Activated CD4-positive, alpha-beta T cell treated with anti-CD3 and anti-CD28 coated beads for 1 hour (primary cell): ENCODE data around the gene MKNK1.
A peak's percentile ranks its signal among the peaks of the same experiment; 100 is the strongest.

Experiments
- DNase-seq: peaks from one replicate; pipeline ENCODE4 v3.0.0-alpha.2; 2020

Gene MKNK1

DNA sequence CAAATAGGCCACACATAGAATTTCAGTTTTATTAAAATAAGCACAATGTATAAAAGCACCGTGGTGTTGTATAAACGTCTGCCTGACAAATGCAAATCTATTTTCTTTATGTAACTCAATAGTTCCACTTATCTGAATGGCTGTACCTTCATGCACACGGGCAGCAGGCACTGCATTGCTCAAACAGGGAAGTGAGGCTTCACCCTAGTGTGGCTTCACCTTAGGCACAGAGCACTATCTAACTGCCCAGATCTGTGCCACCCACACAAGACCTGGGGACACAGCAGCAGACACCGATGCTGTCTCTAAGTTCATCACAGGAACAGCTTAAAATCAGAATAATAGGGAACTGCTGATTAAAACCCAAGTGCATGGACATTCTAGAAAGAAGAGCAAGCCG lies 46.7 kb downstream of the MKNK1 start:
- DNase-seq: no peak

DNA sequence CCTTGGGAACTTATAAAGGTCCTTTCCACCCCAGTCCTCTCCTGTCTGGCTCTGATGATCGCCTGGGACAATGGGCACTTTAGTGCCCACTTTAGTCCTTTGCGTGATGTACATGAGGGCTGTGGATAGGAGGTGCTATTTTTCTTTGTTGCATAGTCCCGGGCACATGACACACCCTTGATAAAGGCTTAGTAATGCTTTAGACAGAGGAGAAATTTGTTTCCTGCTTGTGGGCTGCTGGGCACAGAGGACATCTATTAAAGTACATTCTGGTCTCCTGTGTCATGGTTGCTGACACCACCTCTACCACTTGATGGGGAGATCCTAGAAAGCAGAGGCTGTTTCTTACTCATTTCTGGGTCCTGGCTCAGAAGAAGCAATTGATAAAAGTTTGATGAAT lies 47.2 kb downstream of the MKNK1 start:
- DNase-seq: no peak

DNA sequence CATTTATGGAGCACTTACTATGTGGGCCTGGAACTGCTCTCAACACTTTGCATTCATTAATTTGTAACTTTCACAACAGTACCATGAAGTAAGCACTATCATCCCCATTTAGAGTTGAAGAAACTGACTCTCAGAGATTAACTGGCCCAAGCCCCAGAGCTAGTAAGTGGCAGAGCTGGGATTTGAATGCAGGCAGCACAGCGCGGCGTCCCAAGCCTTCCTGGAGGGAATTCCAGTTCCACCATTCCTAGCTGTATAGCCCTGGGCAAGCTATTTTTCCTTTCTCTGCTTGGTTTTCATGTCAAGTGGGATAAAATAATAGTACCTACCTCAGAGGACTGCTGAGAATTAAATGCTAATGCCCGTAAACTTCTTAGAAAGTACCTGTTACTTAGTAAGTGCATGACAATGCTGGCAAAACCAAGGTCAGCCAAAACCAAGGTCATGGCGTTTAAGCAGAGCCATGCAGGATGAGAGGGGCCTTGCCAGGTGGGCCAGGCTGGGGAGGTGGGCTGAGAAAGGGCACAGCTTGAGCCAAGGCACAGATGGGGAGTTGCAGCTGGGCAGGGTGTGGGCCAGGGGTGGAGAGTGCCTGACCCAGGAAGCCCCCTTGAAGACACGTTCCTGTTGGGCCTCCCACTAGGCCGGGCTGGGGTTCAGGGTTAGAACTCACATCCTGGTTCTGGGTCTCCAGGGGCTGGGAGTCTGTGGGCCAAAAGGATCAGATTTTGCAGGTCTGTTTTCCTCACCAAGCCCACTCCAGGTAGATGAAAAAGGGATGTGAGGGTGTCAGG lies 48.0 kb downstream of the MKNK1 start:
- no peak for DNase-seq

DNA sequence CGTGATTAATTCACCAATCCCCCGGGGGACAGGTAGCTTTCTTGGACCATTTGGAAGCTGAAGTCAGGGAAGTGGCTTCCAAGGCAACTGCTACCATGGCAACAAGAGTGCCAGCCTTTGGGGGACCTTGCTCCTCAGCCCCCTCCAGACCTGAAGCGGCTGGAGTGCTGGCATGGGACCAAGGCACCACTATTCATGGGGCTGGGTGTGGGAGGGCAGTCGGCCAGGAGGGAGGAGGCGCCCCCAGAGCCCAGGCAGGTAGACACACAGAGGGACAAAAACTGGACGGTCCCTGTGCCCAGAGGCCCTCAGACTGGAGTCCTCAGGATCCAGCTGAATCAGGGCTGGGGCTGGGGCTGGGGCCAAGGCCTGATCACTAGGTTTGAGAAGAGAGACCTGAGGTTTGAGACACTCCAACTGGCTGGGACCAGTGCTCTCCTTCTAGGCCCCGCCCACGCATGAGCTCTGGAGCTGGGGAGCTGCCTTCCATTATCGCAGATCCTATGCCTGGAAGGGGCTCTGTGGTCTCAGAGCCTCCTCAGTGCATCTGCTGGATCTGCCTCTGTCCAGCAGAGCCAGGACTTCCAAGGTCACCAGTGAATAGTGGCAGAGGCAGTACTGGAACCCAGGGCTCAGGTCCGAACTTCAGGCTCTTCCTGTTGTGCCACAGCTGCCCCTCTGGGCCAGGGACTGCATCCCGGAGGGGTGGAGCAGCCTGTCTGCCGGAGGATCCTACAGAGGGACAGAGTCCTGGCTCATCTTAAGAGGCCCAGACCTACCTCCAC lies 49.3 kb downstream of the MKNK1 start:
- DNase-seq: no peak

DNA sequence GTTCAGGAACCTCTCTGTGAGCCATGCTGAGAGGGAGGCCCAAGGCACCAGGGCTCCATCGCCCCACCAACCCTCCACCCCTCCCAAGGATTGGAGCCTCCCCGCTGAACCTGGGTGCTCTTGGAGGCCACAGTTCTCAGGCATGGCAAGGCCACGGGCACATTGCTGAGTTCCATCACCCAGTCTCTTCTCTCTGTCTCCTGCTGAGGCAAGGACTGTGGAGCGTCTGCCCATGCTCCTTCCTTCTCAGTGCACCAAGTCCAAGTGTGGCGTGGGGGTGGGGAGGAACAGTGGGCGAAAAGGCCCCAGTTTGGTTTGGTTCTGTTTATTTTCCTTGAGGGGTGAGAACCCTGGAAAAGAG lies 49.9 kb downstream of the MKNK1 start:
- DNase-seq: no peak

DNA sequence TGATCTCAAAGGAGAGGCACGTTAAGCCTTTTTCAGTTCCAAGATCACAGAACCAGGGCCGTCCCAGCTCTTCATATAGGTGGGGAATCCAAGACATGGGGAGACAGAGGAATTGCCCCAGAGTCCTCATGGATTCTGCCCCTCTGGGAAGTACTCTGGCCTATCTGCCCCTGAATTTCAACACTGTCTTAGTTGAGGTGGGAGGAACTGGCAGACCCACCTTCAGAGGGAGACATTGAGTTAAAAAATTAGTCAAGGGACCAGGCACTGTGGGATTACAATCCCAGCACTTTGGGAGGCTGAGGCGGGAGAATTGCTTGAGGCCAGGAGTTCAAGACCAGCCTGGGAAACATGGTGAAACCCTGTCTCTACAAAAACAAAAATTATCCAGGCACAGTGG lies 50.6 kb downstream of the MKNK1 start:
- no peak for DNase-seq

DNA sequence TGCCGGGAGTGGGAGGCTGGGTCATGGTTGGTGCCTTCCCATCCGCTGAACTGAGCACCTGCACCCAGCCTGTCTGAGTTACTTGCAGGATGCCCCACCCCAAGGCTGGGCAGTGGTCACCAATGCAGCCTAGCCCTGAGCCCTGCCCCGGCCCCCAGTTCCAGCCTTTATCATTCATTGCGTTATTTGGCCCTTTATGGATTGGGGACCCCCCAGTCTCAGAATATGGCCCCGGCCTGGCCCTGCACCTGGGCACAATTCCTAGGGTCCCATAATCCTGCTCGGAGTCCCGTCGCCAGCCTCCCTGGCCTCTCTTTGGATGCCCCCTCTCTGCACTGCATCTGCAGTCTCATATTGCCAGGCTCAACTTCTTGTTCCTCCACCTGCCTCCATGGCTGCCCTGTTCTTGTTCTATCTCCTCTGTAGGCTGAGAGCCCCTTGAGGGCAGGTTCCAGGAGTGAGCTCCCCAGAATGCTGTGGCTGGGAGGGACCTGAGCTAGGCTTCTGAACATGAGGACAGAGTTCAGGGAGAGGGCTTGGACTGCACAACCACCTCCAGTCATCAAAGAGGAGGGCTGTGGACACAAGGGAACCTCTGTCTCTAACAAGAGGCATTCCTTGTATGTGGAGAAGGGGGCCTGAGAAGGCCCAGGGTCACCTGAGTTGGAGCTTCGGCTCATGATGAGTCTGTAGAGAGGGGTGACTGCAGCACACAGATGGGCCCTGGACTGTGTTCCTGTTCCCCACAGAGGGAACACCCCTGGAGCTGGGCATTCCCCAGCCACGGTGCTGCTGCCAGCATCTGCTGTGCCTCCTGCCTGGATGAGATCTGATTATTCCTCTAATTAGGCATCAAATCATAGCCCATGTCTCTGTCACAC lies 51.5 kb downstream of the MKNK1 start:
- DNase-seq: no peak

DNA sequence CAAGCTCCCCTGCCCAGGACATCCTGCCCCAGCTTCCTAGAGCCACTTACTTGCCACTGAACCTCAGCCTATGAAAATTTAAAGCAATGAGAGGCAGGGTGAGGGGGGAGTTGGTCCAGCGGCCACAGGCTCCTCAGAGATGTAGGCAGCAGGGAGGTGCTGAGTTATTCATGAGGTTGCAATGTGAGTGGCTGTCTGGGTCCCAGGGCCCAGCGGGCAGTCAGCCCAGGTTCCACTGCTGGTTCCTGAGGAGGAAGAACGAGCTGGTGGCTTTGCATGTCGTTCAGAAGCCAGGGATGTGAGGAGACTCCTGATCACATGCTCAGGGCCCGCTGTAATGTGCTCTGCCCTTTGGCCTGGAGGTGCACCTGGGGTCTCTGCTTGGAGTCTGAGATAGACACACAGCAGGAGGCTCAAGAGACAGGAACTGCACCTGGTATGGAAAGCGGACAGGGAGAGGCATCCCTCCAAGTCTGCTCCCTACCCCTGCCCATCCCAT lies 52.4 kb downstream of the MKNK1 start, which contains the start of gene KNCN:
Gene KNCN, minus strand, starts transcription at position 51 of the 499 bp plus-strand sequence. CDS start 432 bp downstream, outside the sequence.
- no peak for DNase-seq

DNA sequence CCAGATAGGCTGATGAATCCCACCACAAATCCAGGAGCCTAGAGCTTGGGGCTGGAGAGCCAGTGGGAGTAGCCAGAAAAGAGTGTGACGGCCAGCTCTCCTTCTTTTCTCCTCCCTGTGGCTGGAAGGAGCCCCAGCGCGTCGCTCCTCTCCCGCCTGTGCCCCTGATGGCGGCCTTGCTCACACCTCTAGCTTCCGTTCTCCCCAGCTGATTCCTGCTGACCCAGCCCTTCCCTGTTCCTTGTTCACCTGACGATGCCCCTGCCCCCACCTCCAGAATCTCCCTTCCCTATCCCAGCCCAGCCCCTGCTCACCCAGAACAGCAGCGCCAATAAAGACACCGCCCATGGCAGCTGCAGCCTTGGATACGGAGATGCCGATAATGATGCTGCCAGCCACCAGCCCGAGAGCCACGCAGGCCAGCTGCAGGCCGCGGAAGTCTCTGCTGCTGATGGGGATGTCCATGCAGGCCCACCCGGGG lies 53.3 kb downstream of the MKNK1 start:
- no peak for DNase-seq

DNA sequence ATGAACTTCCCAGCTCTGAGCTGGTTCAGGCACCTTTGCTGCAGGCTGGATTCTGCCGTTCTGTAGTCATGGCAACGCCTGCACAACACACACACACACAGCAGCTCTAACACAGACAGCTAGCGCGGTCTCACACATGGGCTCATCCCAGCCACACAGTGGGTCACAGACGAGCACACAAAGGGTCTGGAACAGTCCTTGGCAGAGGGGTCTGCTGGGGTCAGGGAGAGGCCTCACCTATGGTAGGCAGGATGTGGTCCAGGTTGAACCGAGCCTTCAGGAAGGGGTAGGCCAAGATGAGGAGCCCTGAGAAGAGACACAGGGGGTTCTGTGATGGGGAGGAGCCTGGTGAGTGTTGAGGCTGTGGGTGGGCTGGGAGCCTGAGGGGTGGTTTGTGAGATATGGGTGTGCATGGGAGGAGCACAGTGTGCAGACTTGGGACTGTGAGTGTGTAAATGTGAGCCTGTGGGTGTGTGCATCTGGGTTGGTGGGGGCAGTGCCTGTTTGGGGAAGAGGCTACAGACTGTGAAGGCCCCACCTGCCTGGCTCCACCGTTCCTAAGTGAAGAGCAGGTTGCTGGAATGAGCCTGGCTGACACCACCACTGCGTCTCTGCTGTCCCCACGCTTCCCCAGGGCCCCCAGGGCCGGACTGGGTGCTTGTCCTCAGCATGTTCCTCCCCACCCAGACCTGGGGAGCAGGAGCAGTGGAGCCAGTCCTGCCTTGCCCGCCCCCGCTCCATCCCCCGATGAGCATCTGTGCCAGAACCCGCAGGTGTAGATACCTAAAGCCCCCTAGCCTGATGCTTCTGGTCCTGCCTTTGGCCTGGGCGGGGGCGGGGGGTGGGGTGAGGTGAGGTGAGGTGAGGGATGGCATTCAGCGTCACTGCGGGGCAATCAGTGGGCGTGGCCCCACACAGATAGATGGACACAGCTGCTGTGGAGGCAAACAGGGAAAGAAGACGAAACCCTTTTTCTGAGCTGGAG lies 54.1 kb downstream of the MKNK1 start:
- peak; percentile 13 for DNase-seq

DNA sequence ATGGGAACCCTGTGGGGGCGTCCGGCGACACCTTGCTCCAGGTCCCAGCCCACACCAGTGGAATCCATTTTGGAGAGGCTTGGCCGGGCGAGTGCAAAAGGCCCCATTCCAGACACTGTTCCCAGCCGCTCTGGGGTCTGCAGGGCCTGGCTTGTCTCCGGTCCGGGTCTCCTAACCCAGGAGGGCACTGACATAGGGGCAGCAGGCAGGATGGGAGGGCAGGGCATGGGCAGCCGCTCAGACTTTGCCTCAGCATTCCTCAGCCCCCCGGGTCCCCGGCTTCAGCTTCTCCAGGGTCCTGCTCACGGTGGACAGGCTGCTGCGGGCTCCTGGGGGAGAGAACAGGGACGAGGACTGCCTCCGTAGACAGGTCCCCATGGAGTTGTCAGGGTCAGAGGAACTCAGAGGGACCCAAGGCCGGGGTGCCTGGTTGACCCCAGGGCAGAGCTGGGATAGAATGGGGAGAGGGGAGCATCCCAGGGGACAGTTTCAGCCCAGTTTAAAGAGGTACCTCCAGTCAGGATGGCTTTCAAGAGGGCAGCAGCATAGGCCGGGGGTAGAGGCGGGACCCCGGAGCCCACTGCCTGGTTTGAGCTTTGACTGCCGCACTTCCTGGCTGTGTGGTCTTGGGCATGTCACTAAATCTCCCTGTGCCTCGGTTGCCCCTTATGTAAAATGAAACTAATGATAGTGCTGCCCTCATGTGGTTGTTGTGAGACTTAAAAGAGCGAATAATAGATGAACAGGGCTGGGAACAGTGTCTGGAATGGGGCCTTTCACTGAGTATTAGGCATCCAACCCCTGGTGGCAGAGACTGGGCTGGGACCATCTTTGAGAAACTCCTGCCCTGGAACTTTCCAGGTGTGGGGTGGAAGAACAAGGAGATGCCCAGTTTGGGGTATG lies 56.3 kb downstream of the MKNK1 start:
- no peak for DNase-seq

DNA sequence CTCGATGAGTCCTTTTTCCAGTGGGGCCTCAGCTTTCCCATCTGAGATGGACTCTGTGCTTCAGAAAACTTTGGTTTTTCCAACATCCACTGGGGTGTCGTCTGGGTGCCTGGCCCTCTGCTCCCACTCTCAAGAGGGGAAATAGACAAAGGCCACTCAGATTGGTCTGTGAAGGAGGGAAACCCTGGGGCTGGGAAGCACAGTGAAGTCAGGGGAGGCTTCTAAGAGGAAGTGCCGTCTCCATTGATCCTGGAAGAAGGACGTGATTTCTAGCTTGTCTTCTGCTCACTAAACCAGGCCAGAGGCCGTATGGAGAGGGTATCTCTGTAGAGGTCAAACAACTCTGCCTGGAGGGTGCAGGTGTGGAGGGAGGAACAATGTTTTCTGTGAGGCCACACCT lies 57.9 kb downstream of the MKNK1 start:
- DNase-seq: no peak

DNA sequence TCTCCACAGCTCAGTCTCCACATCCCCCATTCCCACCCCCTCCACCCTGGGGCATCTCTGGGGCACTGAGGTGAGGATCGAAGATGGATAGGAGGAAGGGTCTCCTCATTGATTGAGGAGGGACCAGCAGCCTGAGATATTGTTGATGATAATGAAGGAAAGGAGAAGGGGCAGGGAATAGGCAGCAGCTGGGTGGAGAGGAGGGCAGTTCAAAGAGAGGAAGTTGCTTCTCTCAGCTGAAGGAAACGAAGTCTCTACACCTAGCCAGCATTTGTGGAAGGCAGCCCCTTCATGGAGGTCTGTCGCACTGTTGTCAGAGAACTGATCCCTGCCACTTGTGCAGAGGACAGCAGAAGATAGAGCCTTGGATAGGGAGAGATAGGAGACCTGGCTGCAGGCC lies 58.3 kb downstream of the MKNK1 start:
- DNase-seq: no peak

DNA sequence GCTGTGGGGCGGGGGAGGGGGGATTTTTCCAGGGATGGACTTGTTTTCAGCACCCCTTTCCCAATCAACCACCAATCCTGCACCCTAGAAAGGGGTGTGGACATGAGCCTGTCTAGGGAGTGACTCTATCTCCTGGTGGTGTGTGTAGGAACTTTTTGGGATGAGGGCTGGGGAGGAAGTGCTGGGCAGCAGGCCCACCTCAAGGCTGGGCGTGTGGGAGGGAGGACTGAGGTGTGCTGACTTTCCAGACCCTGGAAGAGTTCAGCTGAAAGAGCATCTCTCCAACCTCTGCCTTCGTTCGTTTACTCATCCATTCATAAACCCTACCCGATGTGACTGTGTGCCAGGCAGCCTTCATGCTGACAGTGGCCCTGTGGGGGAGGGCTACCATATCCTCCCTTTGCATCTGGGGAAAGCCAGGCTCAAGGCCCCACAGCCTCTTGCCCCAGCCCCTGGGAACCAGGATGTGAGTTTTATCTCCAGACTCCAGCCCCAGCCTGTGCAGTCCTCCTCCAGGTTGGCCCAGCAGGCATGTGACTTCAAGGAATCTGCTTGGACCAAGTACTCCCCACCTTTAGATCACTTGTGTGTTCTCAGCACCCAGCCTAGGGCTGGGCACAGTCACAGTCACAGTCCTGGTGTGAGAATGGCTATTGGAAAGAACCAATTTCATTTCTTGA lies 59.4 kb downstream of the MKNK1 start:
- DNase-seq: no peak

DNA sequence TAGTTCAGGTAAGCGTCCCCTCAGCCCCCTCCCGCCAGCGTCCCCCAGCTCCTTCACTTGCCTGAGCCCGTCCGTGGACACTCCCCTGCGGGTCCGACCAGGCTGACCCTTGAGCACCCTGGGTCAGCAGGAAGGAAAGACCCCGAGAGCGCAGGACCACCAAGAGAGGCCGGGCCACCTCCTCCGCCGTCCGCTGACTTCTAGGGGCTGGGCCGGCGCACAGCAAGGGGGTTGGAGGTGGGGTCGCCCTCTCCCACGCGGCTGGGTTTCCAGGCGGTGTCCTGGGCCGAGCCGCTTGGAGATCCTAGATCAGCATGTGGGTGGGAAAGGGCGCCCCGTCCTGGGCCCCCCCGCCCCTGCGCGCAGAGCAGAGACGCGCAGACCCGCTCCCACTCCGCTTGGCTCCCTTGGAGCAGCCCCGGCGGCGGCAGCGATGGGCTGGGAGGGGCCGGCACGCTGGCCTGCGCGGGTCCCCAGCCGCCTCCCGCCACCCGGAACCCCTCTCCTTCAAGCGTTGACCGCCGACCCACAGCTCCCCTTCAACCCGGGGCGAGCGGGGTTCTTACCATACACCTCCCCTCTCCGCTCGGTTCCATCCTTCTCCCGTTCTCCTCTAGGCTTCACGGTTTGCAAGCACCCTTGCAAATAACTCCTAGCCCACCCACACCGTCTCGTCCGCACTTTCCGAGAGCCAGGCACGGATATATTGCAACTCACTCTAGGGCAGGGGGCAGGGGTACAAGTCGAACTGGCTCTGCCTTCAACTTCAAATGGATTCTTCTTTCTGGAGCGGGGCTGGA lies 60.1 kb downstream of the MKNK1 start:
- no peak for DNase-seq

DNA sequence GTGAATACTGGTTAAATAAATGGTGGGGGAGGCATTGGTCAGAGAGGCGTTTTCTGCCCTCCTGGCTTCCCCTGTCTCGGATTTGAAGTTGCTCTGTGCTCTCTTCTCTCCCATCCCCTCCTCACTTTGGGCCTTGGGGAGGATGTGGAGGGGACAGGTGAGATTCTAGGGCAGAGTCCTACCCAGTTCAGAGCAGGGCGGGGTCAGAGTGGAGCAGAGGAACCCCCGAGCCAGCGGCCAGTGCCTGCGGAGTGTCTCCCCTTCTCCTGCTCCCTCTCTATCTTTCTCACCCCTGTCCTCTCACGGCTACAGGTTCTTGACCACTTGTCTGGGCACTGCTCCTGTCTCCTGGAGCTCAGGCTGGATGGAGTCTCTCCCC lies 60.7 kb downstream of the MKNK1 start:
- no peak for DNase-seq

DNA sequence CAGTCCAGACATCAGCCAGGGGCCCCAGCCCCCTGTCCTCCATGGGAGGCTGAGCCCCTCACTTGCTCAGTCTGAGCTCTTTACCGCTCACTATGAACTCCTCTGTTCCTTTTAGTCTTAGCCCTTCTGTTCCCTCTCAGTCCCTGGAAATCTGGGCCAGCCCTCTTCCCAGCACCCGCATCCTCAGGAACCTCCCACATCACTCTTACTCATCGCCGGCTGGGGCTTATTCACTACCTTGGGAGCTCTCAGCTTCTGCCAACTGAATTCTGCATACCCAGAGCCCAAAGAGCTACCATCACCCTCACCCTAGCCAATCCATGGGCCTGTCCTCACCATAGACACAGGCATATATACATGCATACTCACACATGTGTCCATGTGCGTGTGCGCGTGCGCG lies 64.1 kb downstream of the MKNK1 start:
- no peak for DNase-seq

DNA sequence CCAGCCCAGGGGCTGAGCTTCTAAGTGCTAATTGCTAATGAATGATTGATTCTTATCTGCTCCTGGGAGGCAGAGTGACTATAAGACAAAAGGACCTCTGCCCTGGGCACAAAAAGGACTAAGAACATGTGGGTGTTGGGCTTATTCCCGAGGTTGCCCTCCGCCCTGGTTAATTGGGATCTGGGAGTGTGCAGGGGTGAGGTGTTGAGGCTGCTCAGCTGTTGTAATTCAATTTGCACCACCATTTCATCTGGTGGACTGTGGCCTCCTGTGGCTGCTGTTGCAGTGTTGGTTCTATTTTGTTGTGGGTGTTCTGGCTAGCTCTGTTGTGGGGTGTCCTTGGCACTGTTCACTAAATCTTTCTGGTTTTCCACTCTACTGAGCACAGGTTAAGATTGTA lies 65.9 kb downstream of the MKNK1 start:
- DNase-seq: no peak

DNA sequence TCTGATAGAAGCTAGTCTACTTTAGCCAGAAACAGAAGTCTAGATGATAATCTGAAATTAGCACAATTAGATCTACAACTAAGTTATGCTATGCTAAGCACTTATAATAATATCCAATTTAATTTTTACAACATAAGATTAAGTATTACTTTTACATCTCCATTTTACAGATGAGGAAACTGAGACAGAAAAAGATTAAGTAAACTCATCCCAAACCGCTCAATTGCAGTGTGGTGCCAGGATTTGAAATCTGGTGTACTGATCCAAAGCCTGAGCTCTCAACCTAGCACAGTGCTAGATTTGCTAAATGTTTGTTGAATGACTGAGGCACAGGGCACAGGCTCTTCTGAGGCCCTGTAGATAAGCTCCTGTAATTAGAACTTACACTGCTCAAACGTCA lies 66.4 kb downstream of the MKNK1 start:
- no peak for DNase-seq
